ENCODE data around the gene KIF5C. TPM values are rescaled to one million over a fixed set of nuclear protein-coding genes. Genes with fewer than 3 reads are reported as not detected.

Gene KIF5C
- total RNA-seq, 1 donor from 2014 or later, result 26.8 TPM

DNA sequence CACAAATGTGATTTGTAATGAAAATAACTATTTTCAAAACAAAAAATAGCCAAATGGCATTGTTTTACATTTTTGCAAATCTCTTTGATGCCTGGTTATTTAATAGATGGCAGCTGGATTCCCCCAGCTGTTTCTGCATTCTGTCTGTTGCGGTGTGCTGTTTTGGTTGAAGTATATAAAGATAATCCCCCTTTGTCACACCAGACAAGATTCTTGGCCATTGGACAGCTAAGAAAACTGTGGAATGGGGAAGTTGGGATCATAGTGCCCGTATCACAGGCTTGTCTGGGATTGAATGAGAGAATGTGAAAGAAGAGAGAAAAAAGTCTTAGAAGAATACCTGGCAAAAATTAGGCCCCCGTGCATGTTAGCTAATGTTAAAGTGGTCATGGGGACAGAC is 144.0 kb downstream of the KIF5C start:
- no peak overlapping the region for H3K27ac Mint-ChIP-seq
- TF ChIP-seq CTCF (IDR thresholded peaks at IDR 0.05; ENCODE audit: unreplicated experiment), result no peak
- no peak overlapping the region for H3K4me3 Mint-ChIP-seq (ENCODE audit: low read depth)
- H3K27me3 Mint-ChIP-seq, result no peaks in the 10 kb centered on the region
- H3K4me1 Mint-ChIP-seq (ENCODE audit: low read depth), result peaks cover 32% of the 10 kb centered on the region
- H3K9me3 Mint-ChIP-seq (ENCODE audit: low read depth), result no peaks in the 10 kb centered on the region
- no peak for DNase-seq (ENCODE audit: low spot score, unreplicated experiment)
- peaks cover 6% of the 10 kb centered on the region for H3K36me3 Mint-ChIP-seq (ENCODE audit: insufficient read depth)

GRCh38 chr2:149019768-149020167 is 144.7 kb downstream of the KIF5C start:
- Mint-ChIP-seq H3K4me1 (ENCODE audit: low read depth) (peaks cover 38% of the 10 kb centered on the region), H3K27me3 (no peaks in the 10 kb centered on the region), H3K9me3 (ENCODE audit: low read depth) (no peaks in the 10 kb centered on the region), H3K4me3 (ENCODE audit: low read depth) (no peak overlapping the region), H3K27ac (no peak overlapping the region), H3K36me3 (ENCODE audit: insufficient read depth) (peaks cover 3% of the 10 kb centered on the region)
- no peak for TF ChIP-seq CTCF (IDR thresholded peaks at IDR 0.05; ENCODE audit: unreplicated experiment)
- no peak for DNase-seq (ENCODE audit: low spot score, unreplicated experiment)

- DNase-seq (ENCODE audit: low spot score, unreplicated experiment), result no peak
- H3K4me3 Mint-ChIP-seq (ENCODE audit: low read depth), result no peak overlapping the region
- H3K9me3 Mint-ChIP-seq (ENCODE audit: low read depth), result no peaks in the 10 kb centered on the region
- H3K4me1 Mint-ChIP-seq (ENCODE audit: low read depth), result peaks cover 45% of the 10 kb centered on the region
- no peaks in the 10 kb centered on the region for H3K27me3 Mint-ChIP-seq
- H3K27ac Mint-ChIP-seq, result peak overlapping the region; percentile 85
- TF ChIP-seq CTCF (IDR thresholded peaks at IDR 0.05; ENCODE audit: unreplicated experiment), result no peak
- H3K36me3 Mint-ChIP-seq (ENCODE audit: insufficient read depth), result peaks cover 3% of the 10 kb centered on the region
These were observed 145.4 kb downstream of the KIF5C start for GRCh38 chr2:149020432-149020851.

- Mint-ChIP-seq H3K4me3 (ENCODE audit: low read depth) (no peak overlapping the region), H3K27ac (no peak overlapping the region), H3K36me3 (ENCODE audit: insufficient read depth) (peaks cover 3% of the 10 kb centered on the region), H3K27me3 (no peaks in the 10 kb centered on the region), H3K9me3 (ENCODE audit: low read depth) (no peaks in the 10 kb centered on the region), H3K4me1 (ENCODE audit: low read depth) (peaks cover 45% of the 10 kb centered on the region)
- no peak for DNase-seq (ENCODE audit: low spot score, unreplicated experiment)
- no peak for TF ChIP-seq CTCF (IDR thresholded peaks at IDR 0.05; ENCODE audit: unreplicated experiment)
These were observed 146.3 kb downstream of the KIF5C start for GRCh38 chr2:149021271-149021719.

- no peaks in the 10 kb centered on the region for H3K27me3 Mint-ChIP-seq
- peaks cover 3% of the 10 kb centered on the region for H3K36me3 Mint-ChIP-seq (ENCODE audit: insufficient read depth)
- DNase-seq (ENCODE audit: low spot score, unreplicated experiment), result no peak
- H3K4me3 Mint-ChIP-seq (ENCODE audit: low read depth), result no peak overlapping the region
- H3K9me3 Mint-ChIP-seq (ENCODE audit: low read depth), result no peaks in the 10 kb centered on the region
- no peak overlapping the region for H3K27ac Mint-ChIP-seq
- H3K4me1 Mint-ChIP-seq (ENCODE audit: low read depth), result peaks cover 44% of the 10 kb centered on the region
- no peak for TF ChIP-seq CTCF (IDR thresholded peaks at IDR 0.05; ENCODE audit: unreplicated experiment)
These were observed 146.7 kb downstream of the KIF5C start for GRCh38 chr2:149021761-149022160.

Data from progenitor cell of endocrine pancreas (in vitro differentiated cells).